CD4-positive, alpha-beta T cell treated with Interleukin-4 for 4 hours (primary cell): ENCODE measurements around the gene S100A6.

Experiments
- DNase-seq: peaks from one replicate; pipeline ENCODE4 v3.0.0-alpha.2; 2020

The S100A6 gene

GRCh38 chr1:153493343-153493960 is 42.3 kb downstream of the S100A6 start:
- no peak for DNase-seq

GRCh38 chr1:153490272-153491051 is 45.3 kb downstream of the S100A6 start:
- DNase-seq: peak; percentile 21

- DNase-seq: no peak
Measured at GRCh38 chr1:153488731-153489130, 47.1 kb downstream of the S100A6 start.

- no peak for DNase-seq
Measured at GRCh38 chr1:153487707-153488106, 48.1 kb downstream of the S100A6 start.

GRCh38 chr1:153485863-153486262 is 49.9 kb downstream of the S100A6 start:
- no peak for DNase-seq
